OCI-LY1 (cell line): ENCODE measurements around the gene GYPA.
"Not testable (repeated sequence)": the region's sequence is repeated elsewhere in the genome, so short reads cannot be mapped to it uniquely, and the experiment has no call there.

ENCODE experiments used
- CTCF ChIP-seq: fragments of 200-600 bp; sonication (generic), shearing (Covaris generic); IDR thresholded peaks from 2 replicates; pipeline ENCODE4 v1.5.1; 2017; ENCODE audit warnings: mild to moderate bottlenecking, antibody characterized with exemption, low read length, moderate library complexity, mixed read lengths
- EZH2 ChIP-seq: fragments of 200-600 bp; sonication (generic), shearing (Covaris generic); IDR thresholded peaks from 2 replicates; pipeline ENCODE4 v1.8.0; 2017; ENCODE audit warnings: borderline replicate concordance, mixed run types, mild to moderate bottlenecking, antibody characterized with exemption, low read length, moderate library complexity, mixed read lengths

GRCh38 chr4:144097776-144098175 lies 42.7 kb downstream of the GYPA start:
- TF ChIP-seq CTCF, EZH2: not testable (repeated sequence)
